HG02938 (cell line): ENCODE measurements around the gene ADGB.
A peak's percentile ranks its signal among the peaks of the same experiment; 100 is the strongest.

Experiments
- ATAC-seq: cut with Tn5 transposase; IDR thresholded peaks from one replicate; pipeline ENCODE4 v1.9.1; 2021; ENCODE audit warnings: mild to moderate bottlenecking, moderate library complexity; ENCODE audit not compliant: unreplicated experiment

ADGB gene

GRCh38 chr6:146628350-146628749 is 29.6 kb downstream of the ADGB start:
- no peak for ATAC-seq

- no peak for ATAC-seq
These were observed 35.2 kb downstream of the ADGB start for GRCh38 chr6:146634022-146634421.

GRCh38 chr6:146635165-146635564 is 36.4 kb downstream of the ADGB start:
- ATAC-seq: no peak

GRCh38 chr6:146636481-146636880 is 37.7 kb downstream of the ADGB start:
- no peak for ATAC-seq

- no peak for ATAC-seq
These were observed 44.1 kb downstream of the ADGB start for GRCh38 chr6:146642921-146643320.

GRCh38 chr6:146650799-146651481 is 52.2 kb downstream of the ADGB start:
- no peak for ATAC-seq

GRCh38 chr6:146651482-146651863 is 52.7 kb downstream of the ADGB start:
- ATAC-seq: no peak

GRCh38 chr6:146657432-146657831 is 58.7 kb downstream of the ADGB start:
- no peak for ATAC-seq

GRCh38 chr6:146664871-146665360 is 66.1 kb downstream of the ADGB start:
- no peak for ATAC-seq

- ATAC-seq: no peak
These were observed 68.1 kb downstream of the ADGB start for GRCh38 chr6:146666909-146667308.

GRCh38 chr6:146670161-146670560 is 71.4 kb downstream of the ADGB start:
- ATAC-seq: no peak

- ATAC-seq: no peak
These were observed 74.3 kb downstream of the ADGB start for GRCh38 chr6:146673069-146673468.

- ATAC-seq: no peak
These were observed 80.6 kb downstream of the ADGB start for GRCh38 chr6:146679386-146679785.

- ATAC-seq: no peak
These were observed 84.1 kb downstream of the ADGB start for GRCh38 chr6:146682919-146683318.

GRCh38 chr6:146689806-146690205 is 91.0 kb downstream of the ADGB start:
- no peak for ATAC-seq

- no peak for ATAC-seq
These were observed 94.6 kb downstream of the ADGB start for GRCh38 chr6:146693342-146693741.

- no peak for ATAC-seq
These were observed 99.1 kb downstream of the ADGB start for GRCh38 chr6:146697921-146698320.

- ATAC-seq: peak; percentile 86
These were observed 101.4 kb downstream of the ADGB start for GRCh38 chr6:146700078-146700686.

- ATAC-seq: no peak
These were observed 102.9 kb downstream of the ADGB start for GRCh38 chr6:146701632-146702031.

GRCh38 chr6:146709036-146709622 is 110.4 kb downstream of the ADGB start:
- no peak for ATAC-seq

GRCh38 chr6:146719387-146719786 is 120.6 kb downstream of the ADGB start:
- ATAC-seq: no peak

- no peak for ATAC-seq
These were observed 140.9 kb downstream of the ADGB start for GRCh38 chr6:146739696-146740095.
